HL-60 (cell line): Measurements from ENCODE around the gene MAU2.

Source experiments
- DNase-seq, 2 experiments: peaks; one replicate each; pipeline ENCODE4 v3.0.0-alpha.2; 2010 to 2020; ENCODE audit warnings: low read depth in 1 of 2, low spot score in 1 of 2
- H3K27ac ChIP-seq: fragments of 250-450 bp; sonication (Bioruptor Pico); replicated peaks from 2 replicates; pipeline ENCODE4 v1.5.1; 2020; ENCODE audit warnings: mild to moderate bottlenecking, moderate library complexity
- H3K27me3 ChIP-seq: fragments of 250-450 bp; sonication (Bioruptor Pico); 2 replicates; pipeline ENCODE4 v1.5.1; 2021; ENCODE audit warnings: mild to moderate bottlenecking, moderate library complexity; ENCODE audit not compliant: insufficient read depth, poor library complexity, severe bottlenecking
- H3K4me3 ChIP-seq: replicated peaks from 2 replicates; pipeline ENCODE4 v1.5.1; 2011; ENCODE audit warnings: mild to moderate bottlenecking, control low read depth, low read length; ENCODE audit not compliant: insufficient read depth
- CTCF ChIP-seq: IDR thresholded peaks from one replicate; pipeline ENCODE4 v1.5.1; 2011; ENCODE audit warnings: low read length, control low read depth, inconsistent platforms; ENCODE audit not compliant: insufficient read depth
- GABPA ChIP-seq: IDR thresholded peaks from 2 replicates; pipeline ENCODE4 v1.6.1; 2012; ENCODE audit warnings: low read depth
- POLR2AphosphoS5 ChIP-seq: IDR thresholded peaks from 2 replicates; pipeline ENCODE4 v1.6.1; 2012; ENCODE audit warnings: low read depth
- REST ChIP-seq: IDR thresholded peaks from 2 replicates; pipeline ENCODE4 v1.6.1; 2012; ENCODE audit warnings: low read depth; ENCODE audit not compliant: insufficient replicate concordance
- SPI1 ChIP-seq: IDR thresholded peaks from 2 replicates; pipeline ENCODE4 v1.6.1; 2012; ENCODE audit warnings: low read depth, mild to moderate bottlenecking, borderline replicate concordance

MAU2 gene

GRCh38 chr19:19362075-19362474, 41.4 kb downstream of the MAU2 start:
- Histone ChIP-seq H3K27me3 (no peaks in the 10 kb centered on the region), H3K4me3 (no peak overlapping the region), H3K27ac (no peak overlapping the region)
- TF ChIP-seq SPI1 (no peak), GABPA (no peak), POLR2AphosphoS5 (no peak), REST (no peak), CTCF (no peak)
- no peak for DNase-seq

DNA sequence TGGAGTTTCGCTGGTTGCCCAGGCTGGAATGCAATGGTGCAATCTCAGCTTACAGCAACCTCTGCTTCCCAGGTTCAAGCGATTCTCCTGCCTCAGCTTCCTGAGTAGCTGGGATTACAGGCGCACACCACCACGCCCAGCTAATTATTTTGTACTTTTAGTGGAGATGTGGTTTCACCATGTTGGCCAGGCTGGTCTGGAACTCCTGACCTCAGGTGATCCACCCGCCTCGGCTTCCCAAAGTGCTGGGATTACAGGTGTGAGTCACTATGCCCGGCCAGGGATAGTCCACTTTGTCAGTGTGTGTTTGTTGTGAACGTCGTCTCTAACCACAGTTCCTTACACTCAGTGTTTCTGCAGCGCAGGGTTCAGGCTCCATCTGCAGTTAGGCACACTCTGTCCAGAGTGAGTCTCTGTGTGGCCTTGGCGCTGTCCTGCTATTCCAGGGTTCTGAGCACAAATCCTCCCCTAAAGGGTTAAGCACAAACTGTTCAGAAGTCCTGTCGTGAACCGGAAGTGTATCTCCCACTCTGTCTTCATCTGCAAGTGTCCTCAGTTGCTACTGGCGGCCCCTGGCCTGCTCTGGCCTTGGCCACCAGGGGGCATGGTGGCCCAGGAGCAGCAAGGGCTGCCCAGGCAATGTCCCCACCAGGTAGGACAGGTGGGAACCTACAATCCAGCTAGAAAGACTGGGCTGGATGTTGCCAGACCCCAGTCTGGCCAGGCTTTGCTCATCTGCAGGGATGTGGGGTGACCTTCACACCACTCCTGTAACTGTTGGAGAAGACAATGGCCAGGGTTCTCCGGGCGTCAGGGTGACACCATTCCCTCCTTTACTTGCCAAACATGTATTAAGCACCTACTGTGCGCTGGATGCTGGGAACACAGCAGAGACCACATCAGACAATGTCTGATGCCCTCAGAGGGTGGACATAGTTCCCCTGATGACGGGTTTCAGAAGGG, 46.1 kb downstream of the MAU2 start:
- no peaks in the 10 kb centered on the region for H3K27me3 ChIP-seq
- H3K4me3 ChIP-seq: no peak overlapping the region
- TF ChIP-seq REST (no peak), SPI1 (no peak), GABPA (peak; percentile 61), CTCF (peak; percentile 94), POLR2AphosphoS5 (0 out of 2 replicates have a peak, but pooled peaks have one; percentile 30)
- peak overlapping the region; percentile 52 for H3K27ac ChIP-seq
- peak; percentile 76 to 81 for DNase-seq

- no peak for TF ChIP-seq REST
- TF ChIP-seq SPI1: no peak
- TF ChIP-seq POLR2AphosphoS5: no peak
- no peak for TF ChIP-seq CTCF
- TF ChIP-seq GABPA: no peak
- no peak for DNase-seq
Measured at GRCh38 chr19:19368087-19368486, 47.5 kb downstream of the MAU2 start.

More at GRCh38 chr19:19368087-19368486, 47.5 kb downstream of the MAU2 start:
- Histone ChIP-seq H3K27me3 (no peaks in the 10 kb centered on the region), H3K4me3 (no peak overlapping the region), H3K27ac (no peak overlapping the region)
